ENCODE data around the gene TTLL13.
"Not testable (repeated sequence)": the region's sequence is repeated elsewhere in the genome, so short reads cannot be mapped to it uniquely, and the experiment has no call there.

TTLL13 gene

GRCh38 chr15:90271459-90272166 lies 22.3 kb downstream of the TTLL13 start:
- FAIRE-seq = no peak
- no peak for DNase-seq (ENCODE audit: insufficient read length, low spot score)

GRCh38 chr15:90278467-90278866 lies 29.1 kb downstream of the TTLL13 start:
- FAIRE-seq; DNase-seq (ENCODE audit: insufficient read length, low spot score): not testable (repeated sequence)

GRCh38 chr15:90280743-90281142 lies 31.4 kb downstream of the TTLL13 start:
- not testable (repeated sequence) for DNase-seq (ENCODE audit: insufficient read length, low spot score); FAIRE-seq

- not testable (repeated sequence) for DNase-seq (ENCODE audit: insufficient read length, low spot score); FAIRE-seq
Measured at GRCh38 chr15:90281637-90282036, 32.3 kb downstream of the TTLL13 start.

- no peak for FAIRE-seq
- DNase-seq (ENCODE audit: insufficient read length, low spot score) = peak; percentile 20
Measured at GRCh38 chr15:90286678-90287077, 37.3 kb downstream of the TTLL13 start.

GRCh38 chr15:90287101-90287500 lies 37.7 kb downstream of the TTLL13 start:
- no peak for FAIRE-seq

GRCh38 chr15:90287946-90288345 lies 38.6 kb downstream of the TTLL13 start:
- DNase-seq (ENCODE audit: insufficient read length, low spot score) = no peak
- FAIRE-seq = no peak

More at GRCh38 chr15:90287101-90287500, 37.7 kb downstream of the TTLL13 start:
- no peak for DNase-seq (ENCODE audit: insufficient read length, low spot score)

GRCh38 chr15:90291679-90292356 lies 42.5 kb downstream of the TTLL13 start:
- FAIRE-seq = peak; percentile 8
- no peak for DNase-seq (ENCODE audit: insufficient read length, low spot score)

- peak; percentile 21 for DNase-seq (ENCODE audit: insufficient read length, low spot score)
- FAIRE-seq = peak; percentile 8
Measured at GRCh38 chr15:90293040-90293810, 43.9 kb downstream of the TTLL13 start.

- FAIRE-seq (no peak), DNase-seq (ENCODE audit: insufficient read length, low spot score) (no peak)
Measured at GRCh38 chr15:90294159-90294558, 44.8 kb downstream of the TTLL13 start.

- FAIRE-seq = no peak
Measured at GRCh38 chr15:90294601-90295269, 45.4 kb downstream of the TTLL13 start.

GRCh38 chr15:90295270-90295648 lies 45.9 kb downstream of the TTLL13 start:
- DNase-seq (ENCODE audit: insufficient read length, low spot score) = no peak
- no peak for FAIRE-seq

More at GRCh38 chr15:90294601-90295269, 45.4 kb downstream of the TTLL13 start:
- DNase-seq (ENCODE audit: insufficient read length, low spot score) = no peak

GRCh38 chr15:90296316-90296884 lies 47.0 kb downstream of the TTLL13 start:
- DNase-seq (ENCODE audit: insufficient read length, low spot score); FAIRE-seq: not testable (repeated sequence)

GRCh38 chr15:90297021-90297420 lies 47.7 kb downstream of the TTLL13 start:
- DNase-seq (ENCODE audit: insufficient read length, low spot score) (no peak), FAIRE-seq (no peak)

GRCh38 chr15:90300541-90300940 lies 51.2 kb downstream of the TTLL13 start:
- no peak for FAIRE-seq
- DNase-seq (ENCODE audit: insufficient read length, low spot score) = no peak

GRCh38 chr15:90300988-90301706 lies 51.8 kb downstream of the TTLL13 start:
- peak; percentile 11 for FAIRE-seq
- DNase-seq (ENCODE audit: insufficient read length, low spot score) = no peak

GRCh38 chr15:90301707-90302300 lies 52.4 kb downstream of the TTLL13 start:
- DNase-seq (ENCODE audit: insufficient read length, low spot score) (no peak), FAIRE-seq (no peak)

- not testable (repeated sequence) for DNase-seq (ENCODE audit: insufficient read length, low spot score); FAIRE-seq
Measured at GRCh38 chr15:90305355-90305754, 56.0 kb downstream of the TTLL13 start.

- no peak for DNase-seq (ENCODE audit: insufficient read length, low spot score)
- no peak for FAIRE-seq
Measured at GRCh38 chr15:90305932-90306331, 56.6 kb downstream of the TTLL13 start.
